NCI-H2081 treated with DMSO at 0.1 percent for 48 hours (cell line): ENCODE results near the gene IL10RB.

Experiments
- DNase-seq: peaks from one replicate; lab custom pipeline; 2025; lab: John Stamatoyannopoulos, UW

The IL10RB gene

GRCh38 chr21:33267250-33267649 lies 1.1 kb downstream of the IL10RB start:
- DNase-seq: no peak

DNA sequence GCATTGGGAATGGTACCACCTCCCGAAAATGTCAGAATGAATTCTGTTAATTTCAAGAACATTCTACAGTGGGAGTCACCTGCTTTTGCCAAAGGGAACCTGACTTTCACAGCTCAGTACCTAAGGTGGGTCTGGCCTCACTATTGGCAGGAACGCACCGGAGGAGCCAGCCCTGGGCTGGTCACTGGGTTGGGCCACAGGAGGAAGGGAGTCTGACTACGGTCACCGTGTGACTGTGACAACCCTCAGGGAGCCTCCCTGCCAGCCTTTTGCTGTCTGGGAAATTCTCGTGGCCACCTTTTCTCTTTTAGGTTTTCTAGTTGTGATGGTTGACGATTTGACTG lies 2.2 kb downstream of the IL10RB start:
- DNase-seq: no peak

- DNase-seq: peak; percentile 6
Observed at GRCh38 chr21:33268737-33269441, 2.7 kb downstream of the IL10RB start.

- DNase-seq: no peak
Observed at GRCh38 chr21:33270986-33271385, 4.8 kb downstream of the IL10RB start.

GRCh38 chr21:33273044-33273443 lies 6.9 kb downstream of the IL10RB start:
- DNase-seq: no peak

DNA sequence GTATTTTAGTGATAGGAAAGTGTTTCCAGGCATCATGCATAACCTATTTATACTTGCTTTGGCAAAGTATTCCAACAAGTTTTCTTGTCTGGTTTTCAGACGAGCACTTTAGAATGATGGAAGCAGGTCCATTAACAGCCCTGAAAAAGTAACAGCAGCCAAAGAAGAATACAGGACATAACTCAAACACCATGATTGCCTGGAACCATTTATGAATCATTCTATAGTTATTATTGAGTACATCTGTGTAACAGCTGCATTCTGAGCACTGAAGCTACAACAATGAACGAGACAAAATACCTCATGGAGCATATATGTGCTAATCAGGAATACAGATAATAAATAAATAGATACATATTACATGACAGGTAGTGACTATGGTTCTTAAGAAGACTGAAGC lies 12.6 kb downstream of the IL10RB start:
- DNase-seq: no peak

DNA sequence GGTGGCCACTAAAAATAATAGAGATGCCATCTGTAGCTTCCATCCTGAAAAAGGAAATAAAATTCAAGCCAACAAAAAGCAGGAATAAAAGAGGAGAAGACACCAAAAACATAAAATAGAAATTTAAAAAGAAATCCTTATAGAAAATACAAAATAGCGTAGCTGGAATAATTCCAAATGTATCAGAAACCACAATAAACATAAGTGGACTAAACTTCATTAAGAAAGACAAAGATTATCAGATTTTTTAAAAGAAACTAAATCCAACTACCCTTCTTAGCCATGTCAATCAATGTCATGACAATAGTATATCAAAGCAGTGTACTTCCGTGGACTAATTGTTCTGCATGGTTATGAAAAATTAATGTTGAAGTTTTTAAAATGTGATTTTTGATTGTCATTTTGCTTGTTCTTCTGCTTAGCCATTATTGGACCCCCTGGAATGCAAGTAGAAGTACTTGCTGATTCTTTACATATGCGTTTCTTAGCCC lies 13.2 kb downstream of the IL10RB start:
- DNase-seq: no peak

DNA sequence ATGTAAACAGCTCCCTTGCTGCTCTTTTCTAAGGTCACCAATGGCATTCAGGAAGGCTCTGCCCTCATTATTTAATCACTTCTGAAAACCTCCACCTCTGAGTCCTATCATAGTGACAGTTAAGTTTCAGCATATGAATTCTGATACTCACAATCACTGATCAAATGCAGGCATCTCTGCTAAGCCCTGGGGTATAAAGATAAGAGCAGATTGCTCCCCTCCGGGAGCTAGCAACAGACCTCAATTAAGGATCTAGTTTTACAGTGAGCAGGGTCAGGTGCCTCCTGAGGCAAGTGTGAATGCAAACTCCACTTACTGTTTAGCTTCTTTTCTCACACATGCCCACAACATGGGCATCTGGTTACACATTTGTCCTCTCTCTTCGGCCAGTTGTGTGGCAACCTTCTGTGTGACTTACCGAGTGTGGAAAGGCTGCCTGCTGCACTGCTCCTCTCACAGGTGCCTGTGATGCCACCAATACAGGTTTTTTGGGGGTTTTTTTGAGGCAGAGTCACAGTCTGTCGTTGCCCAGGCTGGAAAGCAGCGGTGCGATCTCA lies 15.0 kb downstream of the IL10RB start:
- DNase-seq: no peak

GRCh38 chr21:33283203-33283602 lies 17.0 kb downstream of the IL10RB start:
- no peak for DNase-seq

DNA sequence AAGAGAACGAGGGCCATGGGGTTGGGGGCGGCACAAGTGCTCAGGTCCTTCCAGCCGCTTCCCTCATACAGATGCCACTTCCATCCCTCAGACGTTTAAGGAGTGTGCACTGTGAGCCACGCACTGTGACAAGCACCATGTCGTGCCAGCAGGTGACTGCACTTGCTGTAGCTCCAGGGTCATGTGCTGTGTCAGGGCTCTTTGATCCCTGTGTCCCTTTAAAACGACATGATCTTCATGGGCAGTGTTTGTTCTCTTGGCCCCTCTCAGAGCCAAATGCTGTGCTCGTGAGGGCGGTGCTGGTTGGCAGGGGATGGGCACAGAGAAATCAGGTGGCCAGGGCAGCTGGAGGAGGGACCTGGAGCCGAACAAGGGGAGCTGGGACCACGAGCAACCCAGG lies 19.9 kb downstream of the IL10RB start:
- no peak for DNase-seq

DNA sequence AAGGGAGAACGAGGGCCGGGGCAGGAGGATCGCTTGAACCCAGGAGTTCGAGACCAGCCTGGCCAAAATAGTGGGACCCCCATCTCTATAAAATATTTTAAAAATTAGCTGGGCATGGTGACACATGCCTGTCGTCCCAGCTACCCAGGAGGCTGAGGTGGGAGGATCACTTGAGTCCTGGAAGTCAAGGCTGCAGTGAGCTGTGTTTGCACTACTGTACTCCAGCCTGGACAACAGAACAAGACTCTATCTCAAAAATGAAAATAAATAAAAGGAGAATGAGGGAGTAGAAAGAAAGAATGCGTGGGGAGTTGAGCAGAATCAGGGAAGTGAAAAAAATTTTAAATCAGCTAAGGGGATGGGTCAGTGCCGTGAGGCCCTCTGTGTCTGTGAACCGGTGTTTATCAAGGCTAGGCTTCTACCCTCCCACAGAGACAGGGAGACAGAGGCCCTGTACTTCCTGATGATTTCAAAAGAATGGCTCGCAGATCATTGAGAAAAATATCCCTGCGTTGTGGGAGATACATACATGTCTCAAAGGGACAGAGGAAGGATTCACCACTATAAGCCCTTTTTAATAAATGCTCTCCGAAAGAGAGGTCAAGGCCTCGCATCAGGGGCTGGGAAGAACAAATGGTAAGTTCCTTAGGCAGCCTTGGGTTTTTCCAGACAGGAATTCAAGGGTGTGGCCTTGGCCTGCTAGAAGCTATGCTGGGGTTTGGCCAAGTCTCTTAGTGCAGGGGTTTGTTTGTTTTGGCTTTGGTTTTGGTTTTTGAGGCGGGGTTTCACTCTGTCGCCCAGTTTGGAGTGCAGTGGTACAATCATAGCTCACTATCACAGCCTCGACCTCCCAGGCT lies 20.7 kb downstream of the IL10RB start:
- no peak for DNase-seq

DNA sequence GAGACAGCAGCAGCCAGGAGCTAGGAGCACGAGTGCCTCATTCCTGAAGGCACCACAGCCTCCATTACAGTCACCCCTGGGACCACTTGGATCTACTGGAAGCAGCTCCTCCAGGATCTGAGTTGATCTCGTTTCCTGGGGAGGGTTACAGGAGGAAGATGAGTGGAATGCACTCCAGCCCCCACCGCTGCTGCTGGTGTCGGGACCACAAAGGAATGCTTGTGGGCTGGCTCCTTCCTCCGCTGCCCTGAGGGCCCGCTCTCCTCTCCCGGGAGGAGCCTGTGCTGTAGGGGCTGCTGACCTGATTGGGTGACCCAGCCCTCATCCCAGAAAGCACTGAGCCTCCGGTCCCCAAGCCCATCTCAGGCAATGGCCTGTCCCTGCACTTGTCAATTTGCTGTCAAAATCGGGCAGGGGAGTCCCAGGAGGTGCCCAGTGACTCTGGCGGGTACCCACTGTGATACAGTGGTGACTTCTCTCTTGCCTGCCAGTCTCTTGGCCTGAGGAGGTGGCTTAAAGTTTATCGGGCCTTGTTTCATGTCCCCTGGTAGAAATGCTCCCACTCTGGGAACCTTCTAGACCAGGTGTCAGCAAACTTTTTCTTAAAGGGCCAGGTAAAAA lies 23.1 kb downstream of the IL10RB start:
- DNase-seq: no peak

DNA sequence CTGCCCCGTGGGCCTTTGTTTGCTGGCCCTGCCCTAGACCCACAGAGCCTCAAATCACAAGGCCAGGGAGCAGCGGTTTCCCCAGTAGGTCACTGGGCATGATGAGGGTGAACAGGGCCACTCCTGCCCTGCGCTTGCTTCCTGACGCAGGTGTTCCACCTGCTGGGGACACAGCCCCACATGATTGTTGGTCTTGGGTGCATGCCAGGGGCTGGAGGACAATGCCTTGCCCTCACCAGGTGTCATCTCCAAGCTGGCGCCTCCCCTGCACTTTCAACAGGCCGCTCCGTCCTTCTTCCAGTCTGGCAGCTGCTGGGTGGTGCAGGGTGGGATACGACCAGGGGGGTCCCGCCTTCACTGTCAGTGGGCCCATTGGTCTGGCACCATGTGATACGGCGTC lies 24.3 kb downstream of the IL10RB start:
- DNase-seq: no peak

GRCh38 chr21:33291686-33292085 lies 25.5 kb downstream of the IL10RB start:
- no peak for DNase-seq

DNA sequence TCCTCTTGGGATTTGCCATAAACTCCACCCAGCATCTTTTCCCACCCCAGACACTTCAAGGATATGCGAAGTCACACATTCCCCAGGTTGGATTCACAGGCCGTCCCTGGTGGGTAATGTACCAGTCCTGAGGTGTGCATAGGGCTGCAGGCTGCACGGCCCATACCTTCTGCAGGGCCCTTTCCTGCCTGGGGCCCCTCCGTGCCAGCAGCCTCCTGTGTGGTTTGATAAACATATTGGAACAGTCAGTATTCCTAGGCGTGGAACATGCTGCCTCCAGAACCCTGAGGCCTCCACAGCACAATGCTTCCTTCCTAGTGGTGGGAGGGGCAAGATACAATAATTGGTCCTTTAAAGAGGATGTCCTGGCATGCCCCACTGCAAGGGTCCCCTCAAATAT lies 26.6 kb downstream of the IL10RB start:
- DNase-seq: no peak

DNA sequence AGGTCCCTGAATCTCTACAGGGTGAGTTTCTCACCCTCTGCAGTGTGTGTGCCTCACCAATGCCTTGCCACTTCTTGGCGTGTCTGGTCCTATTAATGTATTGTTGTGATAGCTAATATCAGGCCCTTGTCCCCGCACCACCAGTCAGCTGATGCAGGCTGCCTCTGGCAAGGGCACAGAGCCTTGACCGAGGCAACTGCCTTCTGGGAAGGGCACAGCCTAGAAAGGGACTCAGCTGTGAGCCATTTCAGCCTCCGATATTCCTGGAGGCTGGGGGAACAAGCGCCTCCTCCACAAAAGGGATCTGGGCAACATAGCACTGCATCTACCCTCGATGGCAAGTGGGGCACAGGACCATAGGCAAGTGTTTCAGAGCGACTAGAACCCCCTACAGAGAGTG lies 27.0 kb downstream of the IL10RB start:
- no peak for DNase-seq

- DNase-seq: no peak
Observed at GRCh38 chr21:33293811-33294216, 27.6 kb downstream of the IL10RB start.

- no peak for DNase-seq
Observed at GRCh38 chr21:33296156-33296555, 30.0 kb downstream of the IL10RB start.

DNA sequence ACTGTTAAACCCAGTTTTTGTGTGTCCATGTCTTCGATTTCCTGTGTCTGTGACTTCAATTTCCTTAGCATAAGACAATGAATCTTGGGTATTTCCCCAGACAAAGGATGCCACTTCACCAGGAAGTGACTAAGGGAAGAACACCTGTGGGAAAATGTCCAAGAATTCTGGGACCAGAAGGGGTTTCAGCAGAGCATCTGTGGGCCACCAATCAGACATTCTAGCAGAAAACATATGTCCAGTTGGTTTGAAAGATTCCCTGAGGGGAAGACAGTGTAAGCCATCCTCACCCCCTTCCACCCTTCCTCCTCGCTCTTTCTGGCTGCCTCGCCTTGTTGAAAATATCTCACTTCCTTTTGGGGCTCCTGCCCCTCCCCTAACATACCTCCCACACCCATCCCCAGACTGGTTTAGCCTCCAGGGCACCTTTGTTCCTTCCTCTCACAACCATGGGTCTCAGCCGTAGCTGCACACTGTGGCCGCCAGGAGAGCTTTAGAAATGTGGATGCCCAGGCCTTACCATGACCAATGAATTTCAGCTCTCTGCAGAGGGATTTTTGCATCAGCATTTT lies 33.1 kb downstream of the IL10RB start:
- no peak for DNase-seq

- no peak for DNase-seq
Observed at GRCh38 chr21:33300701-33301631, 34.8 kb downstream of the IL10RB start.

GRCh38 chr21:33301632-33302002 lies 35.5 kb downstream of the IL10RB start:
- DNase-seq: no peak
